Fibroblast of pulmonary artery (primary cell): ENCODE data around the gene OCEL1.

ENCODE experiments used
- DNase-seq: peaks from one replicate; pipeline ENCODE4 v3.0.0-alpha.2; 2010; ENCODE audit warnings: low read depth
- H3K4me3 ChIP-seq: replicated peaks from 2 replicates; pipeline ENCODE4 v1.5.1; 2011; ENCODE audit warnings: low read depth, mild to moderate bottlenecking, control low read depth, low read length, moderate library complexity
- CTCF ChIP-seq: IDR thresholded peaks from 2 replicates; pipeline ENCODE4 v1.5.1; 2011; ENCODE audit warnings: mild to moderate bottlenecking, control low read depth, low read length, inconsistent platforms; ENCODE audit errors: missing control alignments

The OCEL1 gene

GRCh38 chr19:17235300-17235970 lies 9.4 kb downstream of the OCEL1 start:
- H3K4me3 ChIP-seq, result peak overlapping the region; percentile 57
- DNase-seq, result peak; percentile 76
- peak; percentile 26 for TF ChIP-seq CTCF

- peak; percentile 33 for DNase-seq
- peak overlapping the region; percentile 57 for H3K4me3 ChIP-seq
- TF ChIP-seq CTCF, result no peak
Observed at GRCh38 chr19:17235971-17236777, 10.1 kb downstream of the OCEL1 start.

- H3K4me3 ChIP-seq, result no peak overlapping the region
- no peak for DNase-seq
- TF ChIP-seq CTCF, result no peak
Observed at GRCh38 chr19:17236811-17237543, 11.0 kb downstream of the OCEL1 start.

- DNase-seq, result no peak
- H3K4me3 ChIP-seq, result no peak overlapping the region
- no peak for TF ChIP-seq CTCF
Observed at GRCh38 chr19:17237747-17238706, 12.0 kb downstream of the OCEL1 start.

GRCh38 chr19:17240062-17240752 lies 14.2 kb downstream of the OCEL1 start:
- DNase-seq, result no peak
- no peak for TF ChIP-seq CTCF
- H3K4me3 ChIP-seq, result no peak overlapping the region
